ENCODE data around the gene TNFRSF14. TPM values are rescaled to one million over a fixed set of nuclear protein-coding genes. Genes with fewer than 3 reads are reported as not detected.

The TNFRSF14 gene
- total and polyA plus RNA-seq, 2 donors (not counting 1 experiment from before 2014, with no cell fraction given) = 239 to 427 TPM

DNA sequence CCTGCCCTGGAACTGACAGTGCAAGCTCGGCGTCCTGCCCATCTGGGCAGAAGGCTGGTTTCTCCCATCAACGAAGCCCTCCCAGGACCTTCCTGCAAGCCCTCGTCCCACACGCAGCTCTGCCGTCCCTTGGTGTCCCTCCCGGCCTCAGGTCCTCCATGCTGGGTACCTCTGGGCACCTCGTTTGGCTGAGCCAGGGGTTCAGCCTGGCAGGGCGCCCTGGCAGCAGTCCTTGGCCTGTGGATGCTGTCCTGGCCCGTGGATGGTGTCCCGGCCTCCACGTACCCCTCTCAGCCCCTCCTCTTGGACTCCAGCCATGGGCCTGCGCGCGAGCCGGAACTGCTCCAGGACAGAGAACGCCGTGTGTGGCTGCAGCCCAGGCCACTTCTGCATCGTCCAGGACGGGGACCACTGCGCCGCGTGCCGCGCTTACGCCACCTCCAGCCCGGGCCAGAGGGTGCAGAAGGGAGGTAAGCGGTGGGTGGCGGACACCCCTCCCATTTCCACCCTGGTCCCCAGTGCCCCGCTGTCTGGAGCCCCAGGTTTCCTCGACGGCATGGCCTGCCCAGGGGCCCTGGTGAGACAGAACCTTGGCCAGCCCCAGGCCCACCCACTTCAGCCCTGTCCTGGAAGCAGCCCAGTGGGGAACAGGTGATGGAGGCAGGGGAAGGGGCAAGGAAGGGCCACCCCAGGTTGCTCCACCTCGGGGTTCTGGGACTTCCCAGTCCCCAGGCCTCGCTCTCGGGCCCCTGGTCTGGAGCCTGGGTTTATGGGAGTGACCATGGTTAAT, 3.5 kb downstream of the TNFRSF14 start:
- Mint-ChIP-seq H3K27me3 (no peaks in the 10 kb centered on the region), H3K4me1 (peaks cover 40% of the 10 kb centered on the region), H3K9me3 (ENCODE audit: insufficient read depth) (no peaks in the 10 kb centered on the region), H3K4me3 (no peak overlapping the region), H3K27ac (no peak overlapping the region)
- H3K4me1 ChIP-seq (ENCODE audit: control insufficient read depth in 2 of 2, insufficient read depth in 2 of 2, low read length in 2 of 2) = peaks cover 27 to 36% of the 10 kb centered on the region in 2 donors
- TF ChIP-seq EZH2 (IDR thresholded peaks at IDR 0.05; ENCODE audit: borderline replicate concordance, insufficient read depth, low read depth, low read length, poor library complexity, severe bottlenecking) = no peak
- TF ChIP-seq, protein P1, sequence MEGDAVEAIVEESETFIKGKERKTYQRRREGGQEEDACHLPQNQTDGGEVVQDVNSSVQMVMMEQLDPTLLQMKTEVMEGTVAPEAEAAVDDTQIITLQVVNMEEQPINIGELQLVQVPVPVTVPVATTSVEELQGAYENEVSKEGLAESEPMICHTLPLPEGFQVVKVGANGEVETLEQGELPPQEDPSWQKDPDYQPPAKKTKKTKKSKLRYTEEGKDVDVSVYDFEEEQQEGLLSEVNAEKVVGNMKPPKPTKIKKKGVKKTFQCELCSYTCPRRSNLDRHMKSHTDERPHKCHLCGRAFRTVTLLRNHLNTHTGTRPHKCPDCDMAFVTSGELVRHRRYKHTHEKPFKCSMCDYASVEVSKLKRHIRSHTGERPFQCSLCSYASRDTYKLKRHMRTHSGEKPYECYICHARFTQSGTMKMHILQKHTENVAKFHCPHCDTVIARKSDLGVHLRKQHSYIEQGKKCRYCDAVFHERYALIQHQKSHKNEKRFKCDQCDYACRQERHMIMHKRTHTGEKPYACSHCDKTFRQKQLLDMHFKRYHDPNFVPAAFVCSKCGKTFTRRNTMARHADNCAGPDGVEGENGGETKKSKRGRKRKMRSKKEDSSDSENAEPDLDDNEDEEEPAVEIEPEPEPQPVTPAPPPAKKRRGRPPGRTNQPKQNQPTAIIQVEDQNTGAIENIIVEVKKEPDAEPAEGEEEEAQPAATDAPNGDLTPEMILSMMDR (IDR thresholded peaks at IDR 0.05) = no peak
- H3K9me3 ChIP-seq (ENCODE audit: control extremely low read depth in 1 of 3, control insufficient read depth in 2 of 3, insufficient read depth in 1 of 3, low read length in 2 of 3) = peaks cover 0 to 3% (median 0%) of the 10 kb centered on the region in 3 donors
- no peaks in the 10 kb centered on the region for H3K27me3 ChIP-seq (replicated peaks in 1 of 4; ENCODE audit: control extremely low read depth in 1 of 4, control insufficient read depth in 3 of 4, insufficient read depth in 4 of 4, low read length in 3 of 4)
- no peak overlapping the region for H2AFZ ChIP-seq (ENCODE audit: insufficient read depth, low read depth, low read length, poor library complexity, severe bottlenecking)
- no peak overlapping the region for H3K4me2 ChIP-seq (replicated peaks; ENCODE audit: low read depth, low read length, poor library complexity, severe bottlenecking)
- H4K20me1 ChIP-seq (ENCODE audit: control insufficient read depth, insufficient read depth, low read length, poor library complexity, severe bottlenecking) = peaks cover 31% of the 10 kb centered on the region
- intact Hi-C loops (cut with micrococcal nuclease) = no loop called here
- peaks cover 0 to 52% of the 10 kb centered on the region in 2 experiments for H3K36me3 ChIP-seq (replicated peaks in 1 of 2; ENCODE audit: control extremely low read depth in 1 of 2, control insufficient read depth in 1 of 2, extremely low read depth in 1 of 2, insufficient read depth in 2 of 2, low read length in 1 of 2)
- no peak overlapping the region for H3K4me3 ChIP-seq (ENCODE audit: control extremely low read depth in 1 of 5, extremely low read depth in 1 of 5, insufficient read depth in 1 of 5, low read depth in 2 of 5, low read length in 4 of 5)
- ATAC-seq (ENCODE audit: low read depth) = no peak
- 83% methylated on average over 24 of the region's 35 CpGs for WGBS (ENCODE audit: insufficient coverage)
- peaks cover 31% of the 10 kb centered on the region for H3K79me2 ChIP-seq (ENCODE audit: control insufficient read depth, insufficient read depth, low read length)
- CTCF ChIA-PET = interaction anchor here (3.0 to 4.0 kb wide), 2 partner anchors 16 to 26 kb away, joined by 14 to 33 read pairs; no protein-coding TSS in a partner anchor
- no peak overlapping the region for H3K9ac ChIP-seq (ENCODE audit: low read length)
- POLR2A ChIA-PET = interaction anchor here (0.8 to 2.1 kb wide), 3 partner anchors 18 to 109 kb away, joined by 3 to 13 read pairs (median 3); no protein-coding TSS in a partner anchor
- no peak for DNase-seq
- no peak overlapping the region for H3K27ac ChIP-seq (ENCODE audit: low read length in 2 of 2)

Measured in B cell (primary cell).